ENCODE measurements around the gene PDPR.
"Not testable (repeated sequence)": the region's sequence is repeated elsewhere in the genome, so short reads cannot be mapped to it uniquely, and the experiment has no call there.

Gene PDPR

GRCh38 chr16:70135796-70136195 lies 21.7 kb downstream of the PDPR start:
- DNase-seq, result not testable (repeated sequence)

- not testable (repeated sequence) for DNase-seq
Observed at GRCh38 chr16:70136595-70136994, 22.5 kb downstream of the PDPR start.

- DNase-seq, result not testable (repeated sequence)
Observed at GRCh38 chr16:70142739-70143138, 28.6 kb downstream of the PDPR start.

- DNase-seq, result not testable (repeated sequence)
Observed at GRCh38 chr16:70143231-70143895, 29.2 kb downstream of the PDPR start.

DNA sequence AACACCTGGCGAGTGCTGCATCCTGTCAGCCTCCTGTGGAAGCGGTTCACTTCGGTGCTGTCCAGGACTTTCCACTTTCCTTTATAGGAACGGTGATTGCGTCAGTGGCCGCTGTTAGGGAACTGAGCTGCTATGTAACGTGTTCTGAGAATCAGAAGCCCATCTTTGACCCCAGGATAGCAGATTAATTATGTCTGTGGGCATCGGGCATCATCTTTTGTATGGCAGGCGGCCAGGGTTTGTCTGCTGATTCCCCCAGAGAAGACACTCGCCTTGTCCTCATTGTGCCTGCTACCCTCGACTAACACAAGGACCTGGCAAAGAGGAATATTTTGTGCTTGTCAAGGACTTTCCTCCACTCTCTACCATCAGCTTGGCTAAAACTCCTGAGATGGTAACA lies 33.7 kb downstream of the PDPR start:
- not testable (repeated sequence) for DNase-seq

DNA sequence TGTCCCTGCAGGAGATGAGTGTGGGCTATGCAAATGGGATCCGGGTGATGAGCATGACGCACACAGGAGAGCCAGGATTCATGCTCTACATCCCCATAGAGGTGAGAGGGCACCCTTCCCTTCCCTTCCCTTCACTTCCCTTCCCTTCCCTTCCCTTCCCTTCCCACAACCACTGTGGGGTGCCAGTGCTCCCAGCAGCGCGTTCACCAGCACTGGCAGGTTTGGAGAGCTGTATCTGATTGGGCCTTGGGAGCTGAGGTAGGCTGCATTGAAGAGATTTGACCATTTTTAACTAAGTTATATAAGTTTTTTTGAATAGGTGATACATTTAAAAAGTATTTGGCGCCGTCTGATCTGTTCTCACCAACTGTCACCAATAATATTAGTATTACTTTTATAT lies 34.3 kb downstream of the PDPR start:
- DNase-seq, result not testable (repeated sequence)

DNA sequence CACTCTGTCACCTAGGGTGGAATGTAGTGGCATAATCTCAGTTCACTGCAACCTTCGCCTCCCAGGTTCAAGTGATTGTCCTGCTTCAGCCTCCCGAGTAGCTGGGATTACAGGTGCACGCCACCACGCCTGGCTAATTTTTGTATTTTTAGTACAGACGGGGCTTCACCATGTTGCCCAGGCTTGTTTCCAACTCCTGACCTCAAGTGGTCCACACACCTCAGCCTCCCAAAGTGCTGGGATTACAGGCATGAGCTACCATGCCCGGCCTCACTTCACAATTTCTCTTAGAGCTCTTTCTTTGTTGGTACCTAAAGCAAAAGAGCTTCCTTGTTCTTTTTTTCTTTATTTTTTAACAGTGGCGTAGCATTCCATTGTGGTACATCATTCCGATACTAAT lies 35.2 kb downstream of the PDPR start:
- not testable (repeated sequence) for DNase-seq

DNA sequence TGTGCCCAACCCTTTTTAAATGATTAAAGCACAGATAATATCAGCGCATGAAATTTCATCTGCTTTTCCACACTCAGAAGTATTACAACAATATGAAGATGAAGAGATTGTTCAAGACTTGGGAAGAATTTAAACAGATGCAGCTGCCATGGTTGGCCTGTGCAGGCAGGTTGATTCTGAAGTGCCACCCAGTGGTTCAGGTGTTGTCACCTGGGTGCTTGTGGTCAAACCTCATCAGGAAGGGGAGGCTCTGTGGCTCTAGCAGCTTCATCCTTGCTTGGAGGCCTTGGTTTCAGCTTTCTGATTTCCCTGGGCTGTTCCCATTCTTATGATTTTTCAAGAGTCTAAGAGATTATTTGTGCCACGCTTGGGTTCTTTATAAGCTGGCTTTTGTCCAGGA lies 37.3 kb downstream of the PDPR start:
- DNase-seq, result no peak

- DNase-seq, result no peak
Observed at GRCh38 chr16:70151941-70152509, 37.9 kb downstream of the PDPR start.

DNA sequence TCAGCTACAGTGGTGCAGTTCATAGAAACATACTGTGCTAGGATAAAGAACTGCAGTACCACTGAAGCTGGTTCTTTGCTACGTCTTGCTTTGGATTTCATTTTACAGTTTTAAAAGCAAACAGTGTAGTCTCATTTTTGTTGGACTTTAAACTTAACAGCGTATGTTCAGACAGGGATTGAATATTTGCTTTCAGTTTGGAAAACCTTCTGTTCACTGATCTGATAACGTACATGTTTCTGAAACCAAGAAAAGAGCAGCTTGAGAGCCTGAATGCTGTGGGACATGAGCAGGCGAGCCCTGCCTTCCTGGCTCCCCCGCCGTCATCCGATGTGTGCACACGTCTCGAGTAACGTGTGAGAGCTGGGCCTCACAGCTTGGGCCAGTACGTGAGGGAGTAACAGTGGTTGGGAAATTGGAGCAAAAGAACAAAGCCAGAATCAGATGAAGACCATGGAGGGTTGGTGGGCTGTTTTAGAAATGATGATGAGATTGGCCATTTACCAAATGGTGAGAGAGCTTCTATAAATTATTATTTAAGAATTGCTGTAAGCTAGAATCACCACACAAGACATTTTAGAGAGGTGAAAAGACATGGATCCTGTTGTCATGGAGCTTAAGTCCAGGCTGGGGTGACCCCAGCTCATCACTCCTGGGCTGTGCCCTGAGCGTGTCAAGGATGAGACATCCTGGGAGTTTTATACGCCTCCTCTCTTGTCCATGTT lies 38.6 kb downstream of the PDPR start:
- no peak for DNase-seq

DNA sequence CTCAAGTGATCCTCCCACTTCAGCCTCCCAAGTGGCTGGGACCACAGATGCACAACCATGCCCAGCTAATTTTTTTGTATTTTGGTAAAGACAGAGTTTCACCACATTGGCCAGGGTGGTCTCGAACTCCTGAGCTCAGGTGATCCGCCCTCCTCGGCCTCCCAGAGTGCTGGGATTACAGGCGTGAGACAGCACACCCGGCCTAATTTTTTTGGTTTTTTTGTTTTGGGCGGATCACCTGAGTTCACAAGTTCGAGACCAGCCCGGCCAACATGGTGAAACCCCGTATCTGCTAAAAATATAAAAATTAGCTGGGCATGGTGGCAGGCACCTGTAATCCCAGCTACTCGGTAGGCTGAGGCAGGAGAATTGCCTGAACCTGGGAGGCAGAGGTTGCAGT lies 40.6 kb downstream of the PDPR start:
- not testable (repeated sequence) for DNase-seq

- DNase-seq, result no peak
Observed at GRCh38 chr16:70156207-70156978, 42.3 kb downstream of the PDPR start.

DNA sequence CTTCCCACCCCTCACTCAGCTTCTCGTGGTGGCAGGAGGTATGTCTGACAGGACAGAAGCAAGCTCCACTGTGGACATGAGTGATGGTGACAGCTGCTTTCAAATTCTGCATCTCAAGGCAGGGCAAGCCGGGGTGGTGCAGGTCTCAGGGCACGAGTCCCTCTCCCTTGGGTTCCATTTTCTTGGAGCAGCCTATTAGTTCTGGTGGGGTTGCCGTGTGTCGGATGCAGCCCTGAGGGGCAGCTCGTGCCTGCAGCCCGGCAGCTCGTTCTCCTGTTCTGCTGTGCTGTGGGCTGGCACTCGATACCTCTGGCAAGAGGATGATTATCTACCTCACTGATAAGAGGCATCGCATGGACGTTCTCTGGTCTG lies 43.0 kb downstream of the PDPR start:
- no peak for DNase-seq

DNA sequence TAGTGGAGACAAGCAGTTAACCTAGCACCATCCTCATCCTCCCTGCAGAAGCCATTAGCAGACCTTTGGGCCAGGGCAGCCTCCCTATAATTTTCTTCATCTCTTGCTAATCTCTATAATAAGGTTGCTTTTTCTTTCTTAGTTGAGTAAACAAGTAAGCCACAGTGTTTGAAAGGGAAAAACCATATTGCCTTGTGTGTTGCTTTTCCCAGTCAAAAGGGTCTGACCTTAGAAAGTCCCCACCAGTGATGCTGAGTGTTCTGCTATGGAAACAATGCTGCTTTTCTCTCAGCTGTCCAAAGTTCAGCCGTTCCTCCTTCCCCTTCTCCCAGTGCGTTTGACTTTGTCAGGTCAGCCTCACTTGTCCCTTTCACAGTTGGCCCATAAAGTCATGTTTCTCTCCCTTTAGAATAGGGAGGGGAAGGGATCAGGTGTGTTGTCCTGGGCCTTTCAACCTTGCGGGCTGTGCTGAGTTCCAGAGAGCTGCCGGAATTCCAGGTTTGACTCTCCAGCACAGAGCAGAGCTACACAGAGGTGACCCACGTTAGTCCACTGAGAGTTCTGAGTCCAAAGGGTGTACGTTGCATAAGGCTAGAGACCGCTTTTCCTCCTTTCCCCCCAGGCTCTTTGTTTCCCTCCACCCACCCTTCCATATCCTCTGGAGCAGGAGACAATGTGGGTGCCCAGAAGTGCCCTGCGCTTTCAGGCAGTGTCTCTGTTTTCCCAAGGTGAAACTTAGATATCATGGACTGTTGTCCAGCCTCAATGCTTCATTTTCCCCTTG lies 43.5 kb downstream of the PDPR start:
- no peak for DNase-seq

DNA sequence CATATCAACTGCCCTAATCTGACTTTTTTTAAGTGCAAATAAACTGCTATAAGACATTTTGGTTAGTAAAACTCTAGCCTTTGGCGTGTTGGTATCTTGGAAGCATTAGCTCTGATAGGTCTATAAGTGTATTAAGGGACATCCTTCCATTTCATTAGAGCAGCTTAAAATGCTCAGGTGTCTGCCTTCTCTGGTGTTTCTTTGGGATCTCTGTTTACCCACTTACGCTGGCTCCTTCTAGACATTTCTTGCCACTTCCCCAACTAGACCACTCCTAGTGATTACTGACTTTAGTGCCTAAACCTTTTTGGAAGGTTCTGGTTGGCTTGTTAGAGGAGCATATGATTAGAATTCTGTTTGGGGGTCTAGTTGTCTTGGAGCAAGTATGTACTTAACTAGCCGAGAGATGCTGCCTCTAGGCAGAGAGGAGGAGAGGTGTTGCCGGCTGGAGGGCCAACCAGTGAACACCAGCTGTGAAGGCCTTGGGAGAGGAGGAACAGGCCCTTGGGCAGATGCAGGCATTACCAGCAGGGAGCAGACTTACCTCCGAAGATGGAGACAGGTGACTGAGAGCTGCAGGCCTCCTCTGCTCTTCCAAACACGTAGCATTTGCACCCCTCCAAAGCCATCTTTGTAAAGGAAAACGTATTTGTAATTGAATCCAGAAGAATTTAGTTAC lies 44.3 kb downstream of the PDPR start:
- DNase-seq, result no peak

- DNase-seq, result no peak
Observed at GRCh38 chr16:70159355-70160348, 45.5 kb downstream of the PDPR start.

- no peak for DNase-seq
Observed at GRCh38 chr16:70160388-70160787, 46.3 kb downstream of the PDPR start.

DNA sequence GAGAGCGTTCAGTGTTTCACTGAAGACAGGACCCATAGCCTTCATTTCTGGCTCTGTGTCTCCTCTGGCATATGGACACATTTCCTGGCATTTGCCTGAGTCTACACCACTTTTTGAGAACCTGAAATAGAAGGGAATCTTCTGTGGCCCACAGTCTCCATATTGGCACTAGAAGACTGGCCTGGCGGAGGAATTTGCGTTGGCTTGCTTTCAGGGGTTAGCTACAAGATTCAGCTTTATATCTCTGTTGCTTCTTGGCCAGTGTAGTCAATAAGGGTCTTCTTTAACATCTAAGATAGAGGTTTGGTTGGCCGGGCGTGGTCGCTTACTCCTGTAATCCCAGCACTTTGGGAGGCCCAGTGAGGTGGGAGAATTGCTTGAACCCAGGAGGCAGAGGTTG lies 46.7 kb downstream of the PDPR start:
- no peak for DNase-seq

- no peak for DNase-seq
Observed at GRCh38 chr16:70161350-70161749, 47.2 kb downstream of the PDPR start.

DNA sequence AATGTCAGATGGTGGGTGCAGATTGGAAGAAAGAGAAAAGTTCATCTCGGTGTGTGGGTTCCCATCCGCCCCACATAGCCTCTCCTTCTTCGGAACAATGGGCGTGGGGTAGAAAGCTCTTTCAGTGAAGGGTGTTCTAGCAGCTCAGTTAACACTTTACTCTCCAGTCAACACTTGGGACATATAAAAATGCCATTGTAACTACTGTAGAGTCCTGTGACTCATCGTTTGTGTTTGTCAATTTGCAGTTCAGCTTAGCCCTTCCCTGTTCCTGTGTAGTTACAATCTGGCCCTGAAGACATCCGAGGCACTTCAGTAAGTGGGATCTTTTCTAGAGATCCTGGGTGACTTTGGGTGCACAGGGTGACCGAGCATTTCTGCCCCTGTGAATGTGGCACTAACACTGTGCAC lies 47.9 kb downstream of the PDPR start:
- no peak for DNase-seq

GRCh38 chr16:70163596-70163995 lies 49.5 kb downstream of the PDPR start:
- no peak for DNase-seq

Measured in hippocampal formation (tissue), 2 donors.